Brain pericyte (primary cell): ENCODE measurements around the gene IL1RAPL1.

Experiments used
- DNase-seq: peaks from one replicate; pipeline ENCODE4 v3.0.0-alpha.2; 2012; ENCODE audit warnings: low read depth, low spot score

IL1RAPL1 gene

GRCh38 chrX:28969126-28969525, 381.9 kb downstream of the IL1RAPL1 start:
- no peak for DNase-seq

DNA sequence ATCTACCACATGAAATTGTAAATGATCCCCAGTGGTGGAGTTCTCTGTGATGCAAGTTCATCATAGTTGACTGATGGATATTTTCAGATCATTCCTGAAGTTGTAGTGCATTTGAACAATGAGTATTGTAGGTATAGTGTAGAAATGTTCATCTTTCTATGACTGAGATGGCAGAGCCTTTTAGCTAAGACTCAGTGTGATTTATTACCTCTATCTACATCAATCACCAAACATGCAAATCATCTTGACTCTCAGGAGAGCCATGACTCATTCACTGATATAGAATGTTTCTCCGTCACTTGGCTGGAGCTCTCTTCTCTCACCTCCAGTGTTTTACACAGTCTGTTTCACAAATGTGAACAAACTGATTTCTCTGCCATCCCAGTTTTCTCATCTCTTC, 392.6 kb downstream of the IL1RAPL1 start:
- DNase-seq = no peak

- no peak for DNase-seq
These were observed 394.7 kb downstream of the IL1RAPL1 start for GRCh38 chrX:28981952-28982351.

GRCh38 chrX:28988246-28988645, 401.0 kb downstream of the IL1RAPL1 start:
- no peak for DNase-seq

DNA sequence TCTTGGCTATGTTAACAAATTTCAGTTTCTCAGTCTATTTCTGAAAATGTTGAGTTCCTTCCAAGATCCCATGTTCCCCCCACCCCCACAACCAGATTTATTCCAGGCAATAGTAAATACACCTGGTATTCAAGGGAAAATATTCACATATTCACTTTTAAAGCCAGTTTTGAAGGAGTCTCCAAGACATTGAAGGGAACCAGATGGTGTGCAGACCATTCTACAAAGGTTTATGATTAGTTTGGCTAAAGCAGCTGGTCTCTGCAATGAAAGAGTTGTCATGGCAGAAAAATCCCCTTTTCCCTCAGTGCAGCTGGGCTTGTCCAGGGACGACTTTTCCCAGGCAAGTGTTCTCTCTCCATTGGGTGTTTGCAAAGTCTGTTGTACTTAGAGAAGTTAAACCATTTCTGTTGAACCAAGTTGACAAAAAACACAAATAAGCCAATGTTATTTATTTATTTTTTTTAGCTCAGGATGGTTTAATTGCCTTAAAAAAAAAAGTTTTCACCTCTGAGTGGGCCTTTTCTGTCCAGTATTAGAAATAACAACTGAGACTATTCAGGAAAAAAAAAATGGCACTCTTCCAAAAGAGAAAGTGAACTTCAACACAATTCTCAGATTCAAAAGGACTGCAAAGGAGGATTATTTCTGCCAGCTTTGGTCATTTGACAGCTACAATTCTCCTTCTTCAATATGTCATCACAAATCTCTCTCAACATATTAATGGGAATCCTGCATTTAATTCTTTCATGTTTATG, 410.6 kb downstream of the IL1RAPL1 start:
- DNase-seq = no peak

GRCh38 chrX:28998609-28999135, 411.4 kb downstream of the IL1RAPL1 start:
- DNase-seq = no peak

DNA sequence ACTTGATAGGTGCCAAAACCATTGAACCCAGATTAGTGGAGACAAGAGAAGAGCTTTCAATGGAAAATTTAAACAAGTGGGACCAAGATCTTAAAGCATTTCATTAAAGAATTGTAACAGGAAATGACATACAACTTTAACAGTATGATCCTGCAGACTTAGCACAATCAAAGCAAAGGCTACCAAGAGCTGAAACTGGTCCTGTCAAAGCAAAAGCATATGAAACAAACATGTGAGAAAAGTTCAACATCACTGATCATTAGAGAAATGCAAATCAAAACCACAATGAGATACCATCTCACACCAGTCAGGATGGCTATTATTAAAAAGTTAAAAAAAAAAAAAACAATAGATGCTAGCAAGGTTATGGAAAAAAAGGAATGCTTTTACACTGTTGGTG, 425.6 kb downstream of the IL1RAPL1 start:
- DNase-seq = no peak

GRCh38 chrX:29023207-29023606, 436.0 kb downstream of the IL1RAPL1 start:
- no peak for DNase-seq

- no peak for DNase-seq
These were observed 437.6 kb downstream of the IL1RAPL1 start for GRCh38 chrX:29024871-29025270.

DNA sequence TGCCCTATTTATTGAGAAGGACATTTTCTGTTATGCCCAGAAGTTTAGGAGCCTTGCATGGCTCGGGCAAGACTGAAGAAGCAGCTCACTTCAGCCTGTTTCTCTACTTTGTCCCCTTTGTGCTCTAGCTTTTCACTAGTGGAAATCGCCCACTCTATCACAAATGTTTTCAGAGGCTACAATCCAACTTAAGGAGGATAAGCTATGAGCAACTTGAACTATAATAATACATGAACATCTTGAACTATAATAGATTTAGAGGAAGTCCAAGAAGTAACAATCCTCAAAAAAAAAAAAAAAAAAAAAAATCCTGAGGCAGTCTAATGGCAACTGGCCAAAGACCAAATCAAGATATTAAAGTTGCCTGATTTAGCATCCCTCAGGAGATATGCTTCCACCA, 452.3 kb downstream of the IL1RAPL1 start:
- no peak for DNase-seq

GRCh38 chrX:29040160-29040559, 452.9 kb downstream of the IL1RAPL1 start:
- DNase-seq = no peak

GRCh38 chrX:29042341-29042740, 455.1 kb downstream of the IL1RAPL1 start:
- no peak for DNase-seq

DNA sequence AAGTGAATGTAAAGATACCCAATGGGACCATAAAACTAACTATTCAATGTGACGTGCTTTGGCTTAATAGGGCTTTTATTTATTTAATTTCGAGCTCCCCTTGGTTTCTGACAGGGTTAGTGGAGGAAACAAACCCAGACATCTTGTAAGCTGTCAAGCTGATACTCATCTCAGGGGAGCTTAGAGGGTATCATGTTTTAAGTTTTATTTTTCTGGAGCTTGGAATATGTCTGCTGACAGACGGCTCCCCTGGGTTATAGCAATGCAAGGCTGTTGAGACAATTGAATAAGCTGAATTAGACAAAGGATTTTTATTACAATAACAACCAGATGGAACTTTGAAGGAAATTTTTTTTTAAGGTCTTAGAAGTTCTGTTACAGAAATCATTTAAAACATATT, 456.5 kb downstream of the IL1RAPL1 start:
- no peak for DNase-seq

DNA sequence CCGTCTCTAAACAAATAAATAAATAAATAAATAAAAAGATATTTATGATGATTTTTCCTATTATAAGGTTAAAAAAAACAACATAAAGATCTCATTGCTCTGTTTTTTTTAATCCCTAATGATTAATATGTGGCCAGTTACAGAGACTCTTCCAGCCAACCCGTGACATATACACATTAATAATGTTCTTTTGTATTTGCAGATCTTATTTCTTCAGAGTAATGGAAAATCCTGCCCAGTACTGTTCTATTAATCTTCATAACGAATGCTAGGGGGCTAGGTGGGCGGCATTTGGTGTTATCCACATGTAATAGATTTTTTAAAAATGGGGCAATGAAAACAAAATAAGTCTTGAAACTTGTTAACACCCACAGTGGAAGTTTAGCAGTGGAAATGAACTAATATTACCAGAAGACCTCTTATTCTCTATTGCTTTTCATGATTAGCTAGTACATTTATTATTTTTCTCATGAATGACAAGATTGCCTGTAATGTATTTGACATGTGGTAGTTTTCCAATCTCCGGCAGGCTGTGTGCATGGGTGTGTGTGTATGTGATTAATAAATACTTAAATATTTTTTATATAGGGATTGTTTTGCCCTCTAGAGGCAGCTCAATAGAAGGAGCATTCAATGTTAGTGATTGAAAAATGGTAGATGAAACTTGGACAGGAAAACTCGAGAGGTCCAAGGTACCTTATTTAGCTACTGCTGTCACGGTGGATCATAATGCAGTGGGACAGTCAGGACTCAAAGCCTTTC, 457.4 kb downstream of the IL1RAPL1 start:
- DNase-seq = no peak

DNA sequence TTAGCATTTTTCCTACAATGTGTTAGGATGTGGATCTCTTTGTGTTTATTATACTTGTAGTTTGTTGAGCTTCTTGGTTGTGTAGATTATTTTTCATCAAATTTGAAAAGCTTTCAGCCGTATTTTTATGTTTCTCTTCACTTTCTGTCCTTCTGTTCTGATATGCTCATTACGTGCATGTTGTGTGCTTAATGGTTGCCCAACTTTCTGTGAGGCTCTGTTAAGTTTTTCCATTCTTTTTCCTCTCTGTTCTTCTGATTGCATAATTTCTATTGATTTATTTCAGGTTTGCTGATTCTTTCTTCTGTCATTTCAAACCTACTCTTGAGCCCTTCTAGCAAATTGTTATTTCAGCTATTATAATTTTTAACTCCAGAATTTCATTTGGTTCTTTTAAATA, 478.2 kb downstream of the IL1RAPL1 start:
- DNase-seq = no peak

GRCh38 chrX:29066516-29066915, 479.3 kb downstream of the IL1RAPL1 start:
- DNase-seq = no peak

DNA sequence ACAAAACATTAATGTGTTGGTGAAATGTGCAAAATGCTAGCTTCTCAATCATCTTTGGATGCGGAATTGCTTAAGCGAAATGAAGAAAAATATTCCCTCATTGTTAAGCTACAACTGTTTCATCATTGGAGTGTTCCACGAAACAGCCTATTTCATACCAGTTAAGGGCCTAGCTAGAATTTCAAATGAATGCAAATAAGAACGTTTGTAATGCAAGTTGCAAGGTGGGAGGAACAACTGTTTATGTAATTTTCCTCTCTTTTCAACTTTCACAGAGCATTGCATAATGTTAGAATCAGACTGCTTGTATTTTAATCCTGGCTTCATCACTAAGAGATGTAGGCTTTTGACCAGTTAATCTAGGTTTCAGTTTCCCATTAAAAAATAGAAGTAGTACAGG, 480.1 kb downstream of the IL1RAPL1 start:
- no peak for DNase-seq

GRCh38 chrX:29071525-29072320, 484.5 kb downstream of the IL1RAPL1 start:
- DNase-seq = no peak

- DNase-seq = no peak
These were observed 495.3 kb downstream of the IL1RAPL1 start for GRCh38 chrX:29082558-29082957.

- DNase-seq = no peak
These were observed 496.6 kb downstream of the IL1RAPL1 start for GRCh38 chrX:29083823-29084222.

- no peak for DNase-seq
These were observed 503.6 kb downstream of the IL1RAPL1 start for GRCh38 chrX:29090811-29091210.

GRCh38 chrX:29107231-29107630, 520.0 kb downstream of the IL1RAPL1 start:
- no peak for DNase-seq
